H9 (cell line): ENCODE measurements around the gene COL4A1. TPM values are rescaled to one million over a fixed set of nuclear protein-coding genes. Genes with fewer than 3 reads are reported as not detected.

Experiments used
- DNase-seq: peaks from one replicate; pipeline ENCODE4 v3.0.0-alpha.2; 2017
- H2AFZ ChIP-seq: one replicate; pipeline ENCODE4 v1.6.1; 2013; ENCODE audit warnings: mild to moderate bottlenecking, low read length, control low read depth, moderate library complexity
- H2AK5ac ChIP-seq: 2 replicates; pipeline ENCODE4 v1.6.1; 2013; ENCODE audit warnings: low read length, control low read depth, mixed read lengths; ENCODE audit not compliant: insufficient read length
- H2BK120ac ChIP-seq: one replicate; pipeline ENCODE4 v1.6.1; 2013; ENCODE audit warnings: low read depth, mild to moderate bottlenecking, low read length, control low read depth, inconsistent platforms; ENCODE audit not compliant: poor library complexity, severe bottlenecking
- H2BK12ac ChIP-seq: 2 replicates; pipeline ENCODE4 v1.6.1; 2013; ENCODE audit warnings: low read length, control low read depth, mixed read lengths, low read depth; ENCODE audit not compliant: insufficient read length
- H2BK15ac ChIP-seq: 2 replicates; pipeline ENCODE4 v1.6.1; 2013; ENCODE audit warnings: low read depth, low read length, control low read depth
- H2BK20ac ChIP-seq: one replicate; pipeline ENCODE4 v1.6.1; 2013; ENCODE audit warnings: low read depth, mild to moderate bottlenecking, low read length, control low read depth, inconsistent platforms; ENCODE audit not compliant: poor library complexity, severe bottlenecking
- H2BK5ac ChIP-seq: 2 replicates; pipeline ENCODE4 v1.6.1; 2013; ENCODE audit warnings: low read length, control low read depth, mixed read lengths; ENCODE audit not compliant: insufficient read length
- H3K14ac ChIP-seq: 2 replicates; pipeline ENCODE4 v1.6.1; 2013; ENCODE audit warnings: low read length, control low read depth; ENCODE audit not compliant: insufficient read depth
- H3K18ac ChIP-seq: 2 replicates; pipeline ENCODE4 v1.6.1; 2013; ENCODE audit warnings: low read depth, mild to moderate bottlenecking, mixed read lengths, low read length, control low read depth; ENCODE audit not compliant: insufficient read length
- H3K23ac ChIP-seq: 2 replicates; pipeline ENCODE4 v1.6.1; 2013; ENCODE audit warnings: low read length, control low read depth, mixed read lengths, low read depth; ENCODE audit not compliant: insufficient read length
- H3K23me2 ChIP-seq: 2 replicates; pipeline ENCODE4 v1.6.1; 2013; ENCODE audit warnings: low read depth, mild to moderate bottlenecking, mixed read lengths, low read length, control low read depth; ENCODE audit not compliant: insufficient read length, poor library complexity, severe bottlenecking
- H3K27ac ChIP-seq: 2 replicates; pipeline ENCODE4 v1.5.1; 2013; ENCODE audit warnings: low read length, control low read depth, mixed read lengths, low read depth; ENCODE audit not compliant: insufficient read length
- H3K27me3 ChIP-seq: 2 replicates; pipeline ENCODE4 v1.6.1; 2013; ENCODE audit warnings: low read length, control low read depth, inconsistent platforms; ENCODE audit not compliant: insufficient read depth
- H3K4ac ChIP-seq: 2 replicates; pipeline ENCODE4 v1.6.1; 2013; ENCODE audit warnings: low read depth, mild to moderate bottlenecking, control low read depth, inconsistent platforms, low read length, moderate library complexity
- H3K4me1 ChIP-seq: 2 replicates; pipeline ENCODE4 v1.6.1; 2013; ENCODE audit warnings: low read length, control low read depth, inconsistent platforms; ENCODE audit not compliant: insufficient read depth
- H3K4me2 ChIP-seq: 2 replicates; pipeline ENCODE4 v1.6.1; 2013; ENCODE audit warnings: low read length, control low read depth, mixed read lengths; ENCODE audit not compliant: insufficient read length, insufficient read depth
- H3K56ac ChIP-seq: 2 replicates; pipeline ENCODE4 v1.6.1; 2013; ENCODE audit warnings: low read depth, mild to moderate bottlenecking, mixed read lengths, low read length, control low read depth; ENCODE audit not compliant: insufficient read length
- H3K79me1 ChIP-seq: 2 replicates; pipeline ENCODE4 v1.6.1; 2013; ENCODE audit warnings: low read depth, mild to moderate bottlenecking, moderate library complexity, low read length, control low read depth, inconsistent platforms; ENCODE audit not compliant: insufficient read depth, poor library complexity, severe bottlenecking
- H3K79me2 ChIP-seq: 2 replicates; pipeline ENCODE4 v1.6.1; 2013; ENCODE audit warnings: low read length, control low read depth, inconsistent platforms; ENCODE audit not compliant: insufficient read depth
- H3K9ac ChIP-seq: 2 replicates; pipeline ENCODE4 v1.6.1; 2013; ENCODE audit warnings: low read length, control low read depth, mixed read lengths; ENCODE audit not compliant: insufficient read length; ENCODE audit errors: extremely low read depth
- H3K9me3 ChIP-seq: one replicate; pipeline ENCODE4 v1.6.1; 2013; ENCODE audit warnings: low read depth, low read length, inconsistent platforms; ENCODE audit not compliant: control insufficient read depth
- H3T11ph ChIP-seq: one replicate; pipeline ENCODE4 v1.6.1; 2013; ENCODE audit warnings: mild to moderate bottlenecking, low read length, control low read depth, inconsistent platforms
- H4K20me1 ChIP-seq: one replicate; pipeline ENCODE4 v1.6.1; 2013; ENCODE audit not compliant: control insufficient read depth, insufficient read length, insufficient read depth
- H4K5ac ChIP-seq: 2 replicates; pipeline ENCODE4 v1.6.1; 2013; ENCODE audit warnings: low read depth, mild to moderate bottlenecking, mixed read lengths, low read length, control low read depth; ENCODE audit not compliant: insufficient read length
- H4K8ac ChIP-seq: replicated peaks from 2 replicates; pipeline ENCODE4 v1.6.1; 2013; ENCODE audit warnings: low read length, control low read depth, mixed read lengths, low read depth; ENCODE audit not compliant: insufficient read length
- H4K91ac ChIP-seq: 2 replicates; pipeline ENCODE4 v1.6.1; 2013; ENCODE audit warnings: low read depth, mild to moderate bottlenecking, moderate library complexity, mixed read lengths, low read length, control low read depth; ENCODE audit not compliant: insufficient read length
- H3K27ac Mint-ChIP-seq, 3 experiments: 2 replicates in 2 of 3; 3 replicates in 1 of 3; pipeline ENCODE4 v1.8.0; 2020 to 2021; ENCODE audit warnings: mixed read lengths in 3 of 3, mild to moderate bottlenecking in 1 of 3, moderate library complexity in 1 of 3
- H3K27me3 Mint-ChIP-seq: 2 replicates; pipeline ENCODE4 v1.8.0; 2021; ENCODE audit warnings: low read depth, mild to moderate bottlenecking, moderate library complexity, mixed read lengths
- H3K36me3 Mint-ChIP-seq, 3 experiments: 2 replicates in 2 of 3; 3 replicates in 1 of 3; pipeline ENCODE4 v1.8.0; 2020 to 2021; ENCODE audit warnings: low read depth in 3 of 3, mixed read lengths in 3 of 3; ENCODE audit not compliant: insufficient read depth in 1 of 3
- H3K4me1 Mint-ChIP-seq, 2 experiments: 2 replicates each; pipeline ENCODE4 v1.8.0; 2020; ENCODE audit warnings: mixed read lengths in 2 of 2
- H3K4me3 Mint-ChIP-seq, 2 experiments: 2 replicates in 1 of 2; 3 replicates in 1 of 2; pipeline ENCODE4 v1.8.0; 2020 to 2021; ENCODE audit warnings: mild to moderate bottlenecking in 2 of 2, mixed read lengths in 2 of 2, moderate library complexity in 1 of 2
- H3K9me3 Mint-ChIP-seq, 2 experiments: 2 replicates in 1 of 2; 3 replicates in 1 of 2; pipeline ENCODE4 v1.8.0; 2020; ENCODE audit warnings: mild to moderate bottlenecking in 2 of 2, mixed read lengths in 2 of 2, moderate library complexity in 1 of 2
- CTCF ChIP-seq: fragments of 200-600 bp; sonication (generic); conservative IDR thresholded peaks from 3 replicates; pipeline ENCODE4 v1.8.0; 2021; ENCODE audit warnings: antibody characterized with exemption, mild to moderate bottlenecking
- WGBS: extraction: QIAGEN DNeasy Blood & Tissue Kit; methylation state at CpG from one replicate; pipeline ENCODE4 v1.1.7; 2013; ENCODE audit warnings: missing lambda C conversion rate, low lambda C conversion rate, mixed read lengths; ENCODE audit not compliant: insufficient read length; ENCODE audit errors: extremely low coverage; 5-methylcytosine and 5-hydroxymethylcytosine counted together
- total RNA-seq: library from RNA; stranded (reverse); gene quantifications from 2 replicates; pipeline ENCODE4 v1.2.1, GENCODE V29; 2021

Gene COL4A1
- total RNA-seq, 1 experiment from 2014 or later, result 73.1 TPM

- no peak overlapping the region for H3K27ac Mint-ChIP-seq
- no peak for DNase-seq
- no peak overlapping the region for H2BK15ac ChIP-seq
These were observed 35.6 kb downstream of the COL4A1 start for GRCh38 chr13:110271313-110271712.

More at GRCh38 chr13:110271313-110271712, 35.6 kb downstream of the COL4A1 start:
- no peaks in the 10 kb centered on the region for H3K27me3 ChIP-seq
- no peaks in the 10 kb centered on the region for H3K9me3 ChIP-seq
- H3K4ac ChIP-seq, result no peak overlapping the region
- WGBS, result no CpG with 5 or more reads among the region's 5 CpGs
- H3K79me1 ChIP-seq, result peaks cover 4% of the 10 kb centered on the region
- no peak overlapping the region for H2AFZ ChIP-seq
- no peak overlapping the region for H2BK20ac ChIP-seq
- no peak overlapping the region for H4K91ac ChIP-seq
- no peak overlapping the region for H2AK5ac ChIP-seq
- TF ChIP-seq CTCF, result no peak
- Mint-ChIP-seq H3K9me3 (no peaks in the 10 kb centered on the region), H3K4me1 (peaks cover 37 to 42% of the 10 kb centered on the region in 2 experiments), H3K36me3 (no peaks in the 10 kb centered on the region; a peak in 1 of 7 replicates), H3K27me3 (no peaks in the 10 kb centered on the region; the same call in 1 of the 2 replicates), H3K4me3 (no peak overlapping the region)
- peaks cover 3% of the 10 kb centered on the region; the same call in 1 of the 2 replicates for H3K79me2 ChIP-seq
- no peak overlapping the region for H3K56ac ChIP-seq
- no peak overlapping the region for H3T11ph ChIP-seq
- H3K9ac ChIP-seq, result no peak overlapping the region
- H3K4me1 ChIP-seq, result peaks cover 4% of the 10 kb centered on the region
- H3K14ac ChIP-seq, result 0 out of 2 replicates have a peak overlapping the region, but pooled peaks have one; percentile 30
- H2BK12ac ChIP-seq, result no peak overlapping the region
- no peak overlapping the region for H3K4me2 ChIP-seq
- no peak overlapping the region for H4K5ac ChIP-seq
- no peak overlapping the region for H3K18ac ChIP-seq
- no peak overlapping the region for H3K23ac ChIP-seq
- H3K27ac ChIP-seq, result no peak overlapping the region
- H3K23me2 ChIP-seq, result no peaks in the 10 kb centered on the region
- H4K8ac ChIP-seq, result no peak overlapping the region
- H4K20me1 ChIP-seq, result no peaks in the 10 kb centered on the region
- no peak overlapping the region for H2BK5ac ChIP-seq
- no peak overlapping the region for H2BK120ac ChIP-seq
